ENCODE data around the gene VAMP7. TPM values are rescaled to one million over a fixed set of nuclear protein-coding genes. Genes with fewer than 3 reads are reported as not detected.

The VAMP7 gene
- total RNA-seq, 4 donors from 2014 or later = 20.2 to 27.7 (median 23.9) TPM

- in situ Hi-C loops (cut with MboI; ENCODE audit: low pct_ligation_motif_present in 1 of 4, low pct_unique_long_range_greater_than_20kb in 1 of 4, low sequenced_read_pairs in 3 of 4) = no loop called here
- TF ChIP-seq EP300 (IDR thresholded peaks at IDR 0.05; ENCODE audit: low read depth) = no peak
- no peak for TF ChIP-seq POLR2A (IDR thresholded peaks at IDR 0.05)
- TF ChIP-seq, protein P1, sequence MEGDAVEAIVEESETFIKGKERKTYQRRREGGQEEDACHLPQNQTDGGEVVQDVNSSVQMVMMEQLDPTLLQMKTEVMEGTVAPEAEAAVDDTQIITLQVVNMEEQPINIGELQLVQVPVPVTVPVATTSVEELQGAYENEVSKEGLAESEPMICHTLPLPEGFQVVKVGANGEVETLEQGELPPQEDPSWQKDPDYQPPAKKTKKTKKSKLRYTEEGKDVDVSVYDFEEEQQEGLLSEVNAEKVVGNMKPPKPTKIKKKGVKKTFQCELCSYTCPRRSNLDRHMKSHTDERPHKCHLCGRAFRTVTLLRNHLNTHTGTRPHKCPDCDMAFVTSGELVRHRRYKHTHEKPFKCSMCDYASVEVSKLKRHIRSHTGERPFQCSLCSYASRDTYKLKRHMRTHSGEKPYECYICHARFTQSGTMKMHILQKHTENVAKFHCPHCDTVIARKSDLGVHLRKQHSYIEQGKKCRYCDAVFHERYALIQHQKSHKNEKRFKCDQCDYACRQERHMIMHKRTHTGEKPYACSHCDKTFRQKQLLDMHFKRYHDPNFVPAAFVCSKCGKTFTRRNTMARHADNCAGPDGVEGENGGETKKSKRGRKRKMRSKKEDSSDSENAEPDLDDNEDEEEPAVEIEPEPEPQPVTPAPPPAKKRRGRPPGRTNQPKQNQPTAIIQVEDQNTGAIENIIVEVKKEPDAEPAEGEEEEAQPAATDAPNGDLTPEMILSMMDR (IDR thresholded peaks at IDR 0.05) = no peak
- TF ChIP-seq POLR2AphosphoS5 (IDR thresholded peaks at IDR 0.05) = no peak
- DNase-seq = no peak
Measured at GRCh38 chrX:155889328-155889727, 8.2 kb downstream of the VAMP7 start.

GRCh38 chrX:155891446-155892210, 10.5 kb downstream of the VAMP7 start:
- no peaks in the 10 kb centered on the region for H3K36me3 ChIP-seq
- H3K9me3 ChIP-seq = no peaks in the 10 kb centered on the region
- 53 to 64% methylated on average over 3 of the region's 3 CpGs for WGBS, 2 donors (ENCODE audit: low coverage in 1 of 2)
- peaks cover 0 to 3% (median 0%) of the 10 kb centered on the region in 4 donors for H3K4me1 ChIP-seq
- in situ Hi-C loops (cut with MboI; ENCODE audit: low pct_ligation_motif_present in 1 of 4, low pct_unique_long_range_greater_than_20kb in 1 of 4, low sequenced_read_pairs in 3 of 4) (no loop called here), intact Hi-C loops (cut with DNase I; ENCODE audit: low total_unique reads) (no loop called here)
- TF ChIP-seq POLR2A (IDR thresholded peaks at IDR 0.05) (no peak), POLR2AphosphoS5 (IDR thresholded peaks at IDR 0.05) (no peak), EP300 (IDR thresholded peaks at IDR 0.05; ENCODE audit: low read depth) (no peak)
- TF ChIP-seq, protein P1 (IDR thresholded peaks at IDR 0.05) = no peak
- no peaks in the 10 kb centered on the region for H3K27me3 ChIP-seq
- H3K27ac ChIP-seq = no peak overlapping the region
- DNase-seq = no peak
- H3K4me3 ChIP-seq = no peak overlapping the region

More at GRCh38 chrX:155889328-155889727, 8.2 kb downstream of the VAMP7 start:
- Histone ChIP-seq H3K27me3 (no peaks in the 10 kb centered on the region), H3K36me3 (no peaks in the 10 kb centered on the region), H3K9me3 (no peaks in the 10 kb centered on the region), H3K27ac (no peak overlapping the region), H3K4me1 (peaks cover 0 to 5% (median 1%) of the 10 kb centered on the region in 4 donors), H3K4me3 (no peak overlapping the region)
- 49 to 67% methylated on average over 4 of the region's 4 CpGs for WGBS, 2 donors (ENCODE audit: low coverage in 1 of 2)
- intact Hi-C loops (cut with DNase I; ENCODE audit: low total_unique reads) = no loop called here

- no peaks in the 10 kb centered on the region for H3K27me3 ChIP-seq
- in situ Hi-C loops (cut with MboI; ENCODE audit: low pct_ligation_motif_present in 1 of 4, low pct_unique_long_range_greater_than_20kb in 1 of 4, low sequenced_read_pairs in 3 of 4) = no loop called here
- intact Hi-C loops (cut with DNase I; ENCODE audit: low total_unique reads) = no loop called here
- H3K4me3 ChIP-seq = no peak overlapping the region
- H3K27ac ChIP-seq = no peak overlapping the region
- H3K36me3 ChIP-seq = peaks cover 0 to under 1% (median 0%) of the 10 kb centered on the region in 4 donors
- DNase-seq = no peak
- no peaks in the 10 kb centered on the region for H3K9me3 ChIP-seq
- TF ChIP-seq EP300 (IDR thresholded peaks at IDR 0.05; ENCODE audit: low read depth) (no peak), POLR2AphosphoS5 (IDR thresholded peaks at IDR 0.05) (no peak), POLR2A (IDR thresholded peaks at IDR 0.05) (no peak)
- TF ChIP-seq, protein P1 (IDR thresholded peaks at IDR 0.05) = no peak
- WGBS, 2 donors (ENCODE audit: low coverage in 1 of 2) = 69 to 75% methylated on average over 2 to 3 of the region's 3 CpGs
- H3K4me1 ChIP-seq = peaks cover 0 to 3% (median 0%) of the 10 kb centered on the region in 4 donors
Measured at GRCh38 chrX:155893521-155893920, 12.4 kb downstream of the VAMP7 start.

DNA sequence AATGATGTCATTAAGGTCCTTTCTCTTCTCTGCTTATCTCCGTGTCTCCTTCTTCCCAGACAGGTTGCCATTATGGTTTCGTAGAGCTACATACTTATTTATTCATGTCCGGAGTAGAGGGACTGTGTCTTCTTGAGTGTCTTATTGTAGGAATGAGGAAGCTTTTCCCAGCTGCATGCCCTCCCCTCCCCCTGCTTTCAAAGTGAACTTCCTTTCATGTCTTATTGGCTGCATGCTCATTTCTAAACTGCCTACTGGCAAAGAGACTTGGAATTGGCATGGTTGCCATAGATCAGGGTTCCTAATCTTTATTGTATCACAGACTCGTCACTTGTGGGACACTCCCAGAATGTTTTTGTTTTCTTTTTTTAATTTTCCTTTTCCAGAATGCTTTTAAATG, 15.4 kb downstream of the VAMP7 start:
- WGBS, 2 donors (ENCODE audit: low coverage in 1 of 2) = 60 to 82% methylated on average over 4 of the region's 4 CpGs
- Histone ChIP-seq H3K27ac (no peak overlapping the region), H3K36me3 (peaks cover 0 to 16% (median 0%) of the 10 kb centered on the region in 4 donors), H3K4me3 (no peak overlapping the region), H3K4me1 (peaks cover 0 to 7% (median 2%) of the 10 kb centered on the region in 4 donors), H3K9me3 (no peaks in the 10 kb centered on the region), H3K27me3 (no peaks in the 10 kb centered on the region)
- TF ChIP-seq, protein P1 (IDR thresholded peaks at IDR 0.05) = no peak
- no peak for TF ChIP-seq EP300 (IDR thresholded peaks at IDR 0.05; ENCODE audit: low read depth)
- no peak for TF ChIP-seq POLR2A (IDR thresholded peaks at IDR 0.05)
- no peak for TF ChIP-seq POLR2AphosphoS5 (IDR thresholded peaks at IDR 0.05)
- in situ Hi-C loops (cut with MboI; ENCODE audit: low pct_ligation_motif_present in 1 of 4, low pct_unique_long_range_greater_than_20kb in 1 of 4, low sequenced_read_pairs in 3 of 4) = no loop called here
- intact Hi-C loops (cut with DNase I; ENCODE audit: low total_unique reads) = no loop called here
- no peak for DNase-seq

Measured in transverse colon (tissue), 4 donors.